Bone marrow (tissue), 2 donors: ENCODE data around the gene OR8G5.

Source experiments
- DNase-seq, 2 donors: peaks; one replicate each; lab custom pipeline; 2025; lab: John Stamatoyannopoulos, UW

The OR8G5 gene

GRCh38 chr11:124285610-124286344 is 29.6 kb downstream of the OR8G5 start:
- no peak for DNase-seq

- DNase-seq = no peak
These were observed 38.5 kb downstream of the OR8G5 start for GRCh38 chr11:124294687-124295086.

GRCh38 chr11:124296016-124296415 is 39.8 kb downstream of the OR8G5 start:
- no peak for DNase-seq

- no peak for DNase-seq
These were observed 41.7 kb downstream of the OR8G5 start for GRCh38 chr11:124297921-124298320.

GRCh38 chr11:124301548-124301947 is 45.4 kb downstream of the OR8G5 start:
- no peak for DNase-seq

- DNase-seq = no peak
These were observed 46.4 kb downstream of the OR8G5 start for GRCh38 chr11:124302347-124303125.

- no peak for DNase-seq
These were observed 50.9 kb downstream of the OR8G5 start for GRCh38 chr11:124307093-124307492.

GRCh38 chr11:124310721-124311120 is 54.5 kb downstream of the OR8G5 start:
- no peak for DNase-seq

- DNase-seq = no peak
These were observed 55.1 kb downstream of the OR8G5 start for GRCh38 chr11:124311269-124311668.

GRCh38 chr11:124311670-124312069 is 55.5 kb downstream of the OR8G5 start:
- no peak for DNase-seq

- no peak for DNase-seq
These were observed 57.0 kb downstream of the OR8G5 start for GRCh38 chr11:124313131-124313530.

GRCh38 chr11:124313849-124314248 is 57.7 kb downstream of the OR8G5 start, which contains the start of gene OR8D1:
OR8D1 (minus strand) TSS chr11:124313949; CDS start chr11:124310766, 3,183 bp downstream.
- no peak for DNase-seq

- no peak for DNase-seq
These were observed 58.9 kb downstream of the OR8G5 start for GRCh38 chr11:124315052-124315451.
